Measurements from ENCODE around the gene TPCN1.

Gene TPCN1

GRCh38 chr12:113242560-113242959 lies 21.3 kb downstream of the TPCN1 start:
- DNase-seq, result no peak

GRCh38 chr12:113244047-113244460 lies 22.8 kb downstream of the TPCN1 start:
- DNase-seq, result peak; percentile 68

- DNase-seq, result no peak
Observed at GRCh38 chr12:113244478-113244958, 23.3 kb downstream of the TPCN1 start.

GRCh38 chr12:113245695-113246477 lies 24.6 kb downstream of the TPCN1 start:
- peak; percentile 91 for DNase-seq

- no peak for DNase-seq
Observed at GRCh38 chr12:113246478-113247122, 25.3 kb downstream of the TPCN1 start.

- no peak for DNase-seq
Observed at GRCh38 chr12:113247123-113248050, 26.1 kb downstream of the TPCN1 start.

GRCh38 chr12:113248051-113248825 lies 27.0 kb downstream of the TPCN1 start:
- DNase-seq, result no peak

GRCh38 chr12:113248842-113249435 lies 27.7 kb downstream of the TPCN1 start:
- no peak for DNase-seq

GRCh38 chr12:113249546-113249945 lies 28.3 kb downstream of the TPCN1 start:
- DNase-seq, result no peak

- no peak for DNase-seq
Observed at GRCh38 chr12:113250045-113250444, 28.8 kb downstream of the TPCN1 start.

GRCh38 chr12:113251404-113252070 lies 30.3 kb downstream of the TPCN1 start:
- no peak for DNase-seq

GRCh38 chr12:113252494-113252893 lies 31.2 kb downstream of the TPCN1 start:
- no peak for DNase-seq

GRCh38 chr12:113253532-113254285 lies 32.4 kb downstream of the TPCN1 start:
- no peak for DNase-seq

- no peak for DNase-seq
Observed at GRCh38 chr12:113254298-113254697, 33.0 kb downstream of the TPCN1 start.

GRCh38 chr12:113257564-113257963 lies 36.3 kb downstream of the TPCN1 start:
- no peak for DNase-seq

GRCh38 chr12:113260127-113260526 lies 38.9 kb downstream of the TPCN1 start:
- DNase-seq, result no peak

GRCh38 chr12:113260636-113261300 lies 39.5 kb downstream of the TPCN1 start:
- DNase-seq, result no peak

- DNase-seq, result no peak
Observed at GRCh38 chr12:113261847-113262470, 40.7 kb downstream of the TPCN1 start.

GRCh38 chr12:113262710-113263109 lies 41.4 kb downstream of the TPCN1 start:
- DNase-seq, result no peak
